HTR-8/SVneo (cell line): ENCODE measurements around the gene CDKN2B-AS1.
A peak's percentile ranks its signal among the peaks of the same experiment; 100 is the strongest.

Source experiments
- DNase-seq: peaks from one replicate; pipeline ENCODE4 v3.0.0; 2011; ENCODE audit warnings: low spot score, mixed read lengths; ENCODE audit not compliant: insufficient read length
- FAIRE-seq: peaks from 2 replicates; lab custom pipeline; 2011; peaks lifted over from hg19 to GRCh38; lab: Jason Lieb, UNC

CDKN2B-AS1 gene

DNA sequence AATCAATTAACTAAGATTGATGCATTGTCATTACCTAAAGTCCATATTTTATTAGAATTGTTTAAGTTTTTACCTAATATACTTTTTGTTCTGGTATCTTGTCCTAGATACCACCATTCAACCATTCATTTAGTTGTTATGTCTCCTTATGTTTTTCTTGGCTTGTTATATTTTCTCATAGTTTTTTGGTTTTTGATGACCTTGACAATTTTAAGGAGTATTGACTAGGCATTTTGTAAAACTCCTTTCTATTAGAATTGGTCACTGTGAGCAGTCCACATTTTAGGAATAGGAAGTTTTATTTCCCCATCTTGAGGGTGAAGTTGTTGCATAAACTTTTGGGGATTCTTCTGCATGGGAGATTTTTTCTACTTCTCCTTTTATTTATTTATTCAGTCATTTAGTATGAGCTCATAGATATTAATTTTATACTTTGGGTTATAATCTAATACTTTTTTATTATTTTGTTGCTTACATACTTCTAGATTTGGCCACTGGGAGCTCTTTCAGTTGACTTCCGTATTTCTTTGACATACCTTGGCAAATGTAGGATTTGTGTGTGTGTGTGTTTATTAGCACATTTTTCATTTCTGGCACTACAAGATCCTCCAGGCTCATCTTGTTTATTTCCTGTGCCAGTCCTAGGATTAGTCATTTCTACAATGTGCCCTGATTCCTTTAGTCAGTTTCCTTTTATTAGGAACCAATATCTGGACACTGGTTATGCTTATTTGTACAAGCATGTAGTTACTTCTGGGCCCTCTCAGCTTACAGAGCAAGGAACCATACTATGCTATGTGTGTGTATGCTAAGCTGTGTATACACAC, 149.4 kb downstream of the CDKN2B-AS1 start:
- no peak for DNase-seq
- no peak for FAIRE-seq

DNA sequence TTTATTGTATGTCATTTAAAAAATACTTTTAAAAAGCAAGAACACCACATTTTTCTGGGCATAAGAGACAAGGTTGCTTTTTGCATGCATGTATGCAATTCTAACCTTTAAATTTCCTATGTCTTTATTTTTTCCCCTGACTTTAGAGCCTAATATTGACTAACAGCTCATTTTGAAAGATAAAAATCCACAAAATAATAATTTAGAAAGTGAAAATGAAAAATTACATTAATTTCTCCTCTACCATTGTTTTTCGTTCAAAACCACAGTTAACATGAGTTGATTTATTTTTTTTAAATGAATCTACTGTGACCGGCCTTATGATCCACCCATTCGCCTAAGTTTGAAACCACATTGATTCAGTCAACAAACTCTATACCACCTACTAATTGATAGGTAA, 152.0 kb downstream of the CDKN2B-AS1 start:
- no peak for DNase-seq
- FAIRE-seq: no peak

DNA sequence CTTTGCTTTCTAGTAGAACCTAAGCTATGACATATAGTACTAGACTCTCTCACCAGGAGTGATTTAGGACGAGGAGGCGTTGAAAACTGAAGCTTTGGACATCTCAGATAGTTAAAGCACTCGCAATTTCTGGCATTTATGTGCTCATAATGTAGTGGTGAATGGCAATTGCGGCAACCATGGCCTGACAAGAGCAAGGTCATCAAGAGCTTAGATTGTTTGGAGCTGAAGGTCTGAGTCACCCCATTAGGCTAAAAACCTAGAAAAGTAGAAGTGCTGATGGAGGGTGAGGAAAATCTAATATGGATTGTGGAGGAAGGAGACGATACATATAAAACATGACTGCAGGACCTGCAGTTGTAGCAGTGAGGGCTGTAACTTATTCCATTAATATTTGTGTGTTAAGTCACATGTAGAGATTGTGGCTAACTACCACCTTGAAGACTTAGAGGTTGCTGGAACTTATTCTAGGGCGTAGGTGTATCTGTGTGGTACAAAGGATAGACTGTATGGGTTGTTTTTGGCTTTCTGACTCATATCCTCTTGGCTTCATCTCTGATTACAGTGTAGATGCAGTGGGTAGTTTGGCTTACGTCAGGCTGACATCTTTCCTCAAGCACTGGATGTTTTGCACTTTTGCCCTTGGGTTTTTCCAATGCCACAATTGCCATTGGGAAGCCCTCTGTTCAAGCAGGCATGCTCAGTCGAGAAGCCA, 153.4 kb downstream of the CDKN2B-AS1 start:
- no peak for DNase-seq
- FAIRE-seq: no peak

DNA sequence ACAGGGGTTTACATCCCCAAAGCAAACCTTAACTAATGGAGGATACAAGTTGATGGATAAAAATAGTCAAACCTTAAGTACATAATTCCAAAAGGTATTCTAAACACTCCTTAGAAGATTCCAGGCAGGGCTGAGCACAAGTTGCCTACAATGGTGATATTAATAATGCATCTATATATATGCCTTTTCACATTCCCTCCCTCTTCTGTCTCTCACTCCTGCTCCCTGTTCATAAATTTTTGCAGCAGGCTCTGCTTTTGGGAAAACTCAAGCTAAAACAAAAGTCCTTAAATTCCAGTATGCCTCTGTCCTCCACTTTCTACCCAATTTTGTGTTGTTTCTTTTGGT, 153.9 kb downstream of the CDKN2B-AS1 start:
- FAIRE-seq (no peak), DNase-seq (no peak)

DNA sequence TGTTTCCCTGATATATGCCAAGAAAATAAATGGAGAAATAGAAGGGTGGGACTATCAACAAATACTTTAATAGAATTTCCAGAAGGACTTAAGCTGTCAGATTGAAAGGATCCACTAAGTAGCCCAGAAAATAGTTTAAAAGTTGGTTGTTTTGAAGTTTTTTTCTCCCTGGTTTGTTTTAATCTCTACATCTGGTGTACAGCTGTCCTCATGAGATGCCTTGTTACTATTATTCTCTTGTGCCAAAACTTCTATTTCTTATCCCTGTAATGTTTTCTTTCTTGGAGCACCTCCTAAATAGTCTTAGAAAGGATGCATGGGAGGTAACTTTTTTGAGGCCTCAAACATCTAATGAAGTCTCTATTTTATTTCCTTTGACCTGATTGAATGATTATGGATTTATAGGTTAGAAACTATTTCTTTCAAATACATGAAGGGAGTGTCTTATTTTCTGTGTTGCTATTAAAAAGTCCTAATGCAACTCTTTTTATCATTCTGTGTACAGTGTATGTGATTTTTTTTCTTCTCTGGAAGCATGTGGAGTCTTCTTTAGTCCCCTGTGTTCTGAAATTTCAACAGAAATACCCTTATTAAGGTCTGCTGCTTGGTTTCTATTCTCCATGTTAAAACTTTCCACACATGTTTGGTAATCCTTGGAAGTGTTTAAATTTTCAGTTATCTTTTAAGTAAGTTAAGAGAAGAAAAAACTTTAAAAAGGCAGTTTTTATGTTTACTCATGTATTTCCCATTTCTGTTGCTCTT, 154.5 kb downstream of the CDKN2B-AS1 start:
- DNase-seq (no peak), FAIRE-seq (no peak)

DNA sequence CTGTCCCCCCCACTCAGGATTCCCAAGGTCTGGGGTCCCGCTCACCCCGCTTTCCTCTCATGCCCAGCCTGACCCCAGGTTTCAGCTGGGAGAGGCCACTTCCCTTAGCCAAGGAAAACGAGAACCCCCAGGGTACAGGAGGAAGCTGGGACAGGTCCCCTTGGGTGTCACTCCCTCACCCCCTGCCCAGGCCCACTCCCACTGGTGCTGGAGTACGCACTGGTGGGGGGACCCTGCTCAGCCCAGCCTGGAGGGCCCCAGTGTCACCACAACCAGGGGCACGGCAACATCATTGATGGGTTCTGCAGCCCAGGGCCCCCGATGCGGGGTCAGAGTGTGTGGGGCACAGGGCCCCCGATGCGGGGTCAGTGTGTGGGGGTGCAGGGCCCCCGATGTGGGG, 159.5 kb downstream of the CDKN2B-AS1 start:
- no peak for FAIRE-seq
- no peak for DNase-seq

DNA sequence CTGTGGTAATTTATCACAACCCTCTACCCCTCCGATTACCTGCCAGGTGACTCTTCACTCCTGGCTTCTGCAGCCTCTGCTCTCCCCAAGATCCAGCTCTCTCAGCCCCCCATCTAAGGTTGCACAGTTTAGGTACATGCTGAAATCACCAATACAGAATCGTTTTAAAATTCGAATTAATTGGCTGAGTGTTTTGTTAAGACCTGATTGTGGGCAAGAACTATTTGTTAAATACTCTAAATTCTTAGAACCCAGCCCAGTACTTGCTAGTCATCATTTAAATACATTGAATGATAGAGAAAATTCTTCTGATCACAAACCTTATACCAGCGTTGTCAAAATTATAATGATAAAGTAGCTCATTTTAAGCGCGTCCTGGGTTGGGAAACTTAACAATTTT, 162.0 kb downstream of the CDKN2B-AS1 start:
- DNase-seq (no peak), FAIRE-seq (no peak)

DNA sequence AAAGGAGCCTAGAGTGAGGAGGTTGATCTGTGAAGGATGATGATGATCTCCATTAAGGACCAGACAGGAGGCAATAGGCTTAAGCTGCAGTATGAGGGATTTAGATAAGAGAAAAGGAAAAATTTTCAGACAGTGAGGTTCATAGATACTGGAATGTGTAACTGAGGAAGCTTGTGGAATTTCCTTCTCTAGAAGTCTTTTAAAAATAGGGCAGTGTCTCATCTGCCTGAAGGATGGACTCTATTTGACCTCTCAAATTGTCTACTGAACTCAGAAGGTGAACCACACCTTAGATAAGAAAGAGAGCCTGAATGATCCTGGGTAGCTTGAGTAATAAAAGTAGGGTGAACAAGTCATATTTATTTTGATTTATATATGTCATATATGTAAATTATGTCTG, 162.7 kb downstream of the CDKN2B-AS1 start:
- no peak for FAIRE-seq
- no peak for DNase-seq

DNA sequence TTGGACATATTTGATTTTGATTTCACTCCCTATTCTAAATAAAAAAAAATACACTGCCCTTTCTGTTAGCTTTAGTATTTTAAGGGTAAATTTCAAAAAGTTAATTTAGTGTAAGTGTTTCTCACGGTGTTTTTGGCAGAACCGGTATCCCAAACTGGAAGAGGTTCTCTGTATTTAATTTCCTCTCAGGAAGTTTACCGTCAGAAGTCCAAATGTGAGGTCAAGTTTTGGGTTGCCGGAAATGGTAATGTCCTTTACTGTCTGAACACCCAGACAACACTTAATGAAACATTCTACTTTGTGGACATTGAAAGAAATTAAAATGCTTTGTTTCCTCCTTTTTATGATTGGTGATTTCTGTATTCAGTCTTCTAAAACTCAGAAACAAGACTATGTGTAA, 163.2 kb downstream of the CDKN2B-AS1 start:
- DNase-seq: no peak
- FAIRE-seq: no peak

DNA sequence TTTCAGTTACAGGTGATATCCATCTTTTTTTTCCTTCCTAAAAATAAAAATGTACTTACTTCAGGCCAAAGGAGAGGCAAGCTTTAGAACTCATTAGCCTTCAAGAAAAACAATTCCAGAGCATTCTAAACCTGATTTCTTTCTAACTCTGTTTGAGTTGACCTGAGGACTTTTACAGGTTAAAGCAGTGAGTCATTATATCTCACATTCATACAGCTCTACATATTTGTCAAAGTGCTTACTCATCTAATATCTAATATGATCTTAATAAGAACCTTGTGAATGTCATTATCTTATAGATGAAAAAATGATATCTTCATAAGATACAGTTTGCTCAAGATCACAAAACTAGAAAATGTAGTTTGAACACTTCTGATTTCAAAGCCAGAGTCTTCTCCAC, 163.7 kb downstream of the CDKN2B-AS1 start:
- DNase-seq (no peak), FAIRE-seq (no peak)

DNA sequence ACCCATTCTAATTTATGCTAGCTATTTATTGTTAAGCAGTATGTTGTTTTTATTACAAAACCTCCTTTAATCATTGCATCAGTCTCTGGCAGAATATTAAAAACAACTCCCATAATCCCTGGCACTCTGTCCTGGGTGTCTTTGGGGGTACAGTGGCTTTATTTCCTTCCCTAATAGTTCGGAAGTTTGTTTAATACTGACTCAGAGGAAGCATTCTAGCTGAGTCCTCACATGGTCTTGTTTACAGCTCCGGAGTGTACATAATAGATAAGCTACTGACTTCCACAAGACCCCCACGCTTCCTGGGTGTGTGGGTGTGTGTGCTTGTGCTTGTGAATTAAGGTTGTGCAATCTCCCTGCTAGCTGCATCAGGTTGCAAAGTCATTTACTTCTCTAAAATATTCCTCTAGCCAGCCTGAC, 164.3 kb downstream of the CDKN2B-AS1 start:
- FAIRE-seq: no peak
- no peak for DNase-seq

DNA sequence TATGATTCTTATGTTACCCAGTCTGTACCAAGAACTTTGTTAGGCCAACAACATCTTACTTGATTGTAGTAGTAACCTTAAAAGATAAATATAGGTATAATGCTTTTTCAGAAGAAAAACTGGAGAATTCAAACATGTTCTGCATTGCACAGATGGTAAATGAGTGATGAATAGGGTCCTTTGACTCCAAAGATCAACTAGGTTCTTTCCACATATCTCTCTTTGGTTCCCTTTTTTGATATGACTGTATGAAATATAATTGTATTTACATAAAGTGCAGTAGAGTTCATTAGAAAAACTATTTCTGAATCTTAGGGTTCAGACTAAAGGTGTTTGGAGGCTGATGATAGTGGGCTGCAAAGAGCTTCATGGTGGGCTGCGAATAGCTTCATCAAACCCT, 165.0 kb downstream of the CDKN2B-AS1 start:
- FAIRE-seq (no peak), DNase-seq (no peak)

DNA sequence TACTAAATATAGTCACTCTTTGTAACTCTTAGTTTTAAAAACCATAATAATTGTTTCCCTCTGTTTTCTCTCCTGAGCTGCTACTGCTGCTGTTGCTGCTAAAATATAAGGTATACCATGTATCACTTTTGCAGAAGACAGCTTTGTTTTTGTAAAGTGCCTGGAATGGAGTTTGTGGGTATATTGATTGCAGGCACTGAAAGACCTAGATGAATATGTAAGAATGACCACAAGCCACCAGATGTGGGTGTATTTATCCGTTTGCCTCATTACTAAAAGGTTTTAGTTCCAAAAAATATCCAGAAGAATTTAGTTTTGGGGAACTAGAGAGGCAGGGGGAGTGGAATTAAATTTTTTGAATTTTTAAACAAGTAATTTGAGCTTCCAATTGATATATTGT, 165.6 kb downstream of the CDKN2B-AS1 start:
- FAIRE-seq (no peak), DNase-seq (no peak)

DNA sequence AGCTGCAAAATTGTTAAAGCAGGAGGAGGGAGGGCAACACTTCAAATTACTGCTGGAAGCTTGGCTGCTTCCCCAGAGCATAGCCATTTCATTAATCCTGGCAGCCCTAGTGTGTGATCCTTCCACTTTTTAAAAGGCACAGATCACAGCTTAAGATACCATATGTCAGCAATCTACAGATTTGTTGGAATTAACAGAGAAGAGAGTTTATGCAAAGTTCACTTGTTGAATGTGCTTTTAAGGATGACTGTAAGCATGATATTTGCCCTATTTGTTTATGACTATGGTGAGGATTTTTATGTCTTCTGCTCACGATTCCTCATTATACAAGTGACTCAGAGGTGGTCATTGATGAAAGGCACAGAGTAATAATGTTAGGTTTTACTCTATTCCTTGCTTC, 170.6 kb downstream of the CDKN2B-AS1 start:
- no peak for DNase-seq
- no peak for FAIRE-seq

DNA sequence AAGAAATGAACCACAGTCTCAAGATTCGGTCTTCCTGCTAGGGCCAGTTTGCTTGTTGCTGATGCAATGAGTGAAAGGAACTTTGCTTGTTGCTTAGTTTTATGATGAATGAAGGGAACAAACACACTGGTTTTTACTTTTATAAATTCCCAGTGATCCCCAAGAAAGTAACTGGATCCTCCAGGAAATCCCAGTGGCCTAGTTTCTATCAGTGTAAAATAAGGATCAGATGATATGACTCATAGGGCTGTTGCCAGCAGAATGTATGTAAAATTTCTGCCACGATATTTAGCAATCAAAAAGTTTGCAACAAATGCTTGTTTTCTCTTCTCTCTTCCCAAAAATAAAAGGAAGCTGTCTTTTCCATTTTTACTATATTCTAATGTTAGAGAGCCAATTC, 174.7 kb downstream of the CDKN2B-AS1 start:
- FAIRE-seq (no peak), DNase-seq (peak; percentile 17)

DNA sequence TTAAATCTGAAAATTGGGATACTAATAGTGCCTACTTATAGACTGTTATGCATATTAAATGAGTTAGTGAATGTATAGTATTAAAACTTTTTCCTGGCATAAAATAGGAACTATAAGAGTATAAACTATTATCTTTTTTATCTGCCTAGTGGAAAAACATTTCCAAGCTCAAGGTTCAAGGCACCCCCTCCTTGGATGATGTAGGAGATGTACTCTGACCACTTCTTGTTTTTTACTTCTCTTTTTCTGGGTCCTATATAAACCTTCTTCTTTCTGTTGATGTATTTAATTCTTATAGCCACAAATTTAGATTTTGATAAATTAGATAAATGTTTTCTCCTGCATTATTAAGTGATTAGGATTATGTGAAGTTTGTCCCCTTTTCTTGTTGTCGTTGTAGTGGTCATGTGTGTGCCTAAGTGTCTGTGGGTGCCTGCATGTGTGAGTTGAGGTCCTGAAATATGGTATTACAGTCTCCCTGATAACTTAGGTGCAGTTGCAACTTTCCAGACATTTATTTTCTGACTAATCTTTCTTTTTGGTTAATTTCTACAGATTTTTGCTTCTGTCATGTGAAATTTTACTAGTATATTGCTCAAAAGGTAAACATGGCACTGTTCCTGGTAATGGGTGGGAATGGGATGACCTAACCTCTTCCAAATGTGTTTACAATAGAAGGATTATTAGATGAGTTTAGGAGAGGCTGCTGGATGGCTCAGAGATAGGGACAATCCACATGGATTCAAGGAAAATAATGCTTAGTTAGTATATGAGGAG, 175.3 kb downstream of the CDKN2B-AS1 start:
- DNase-seq (no peak), FAIRE-seq (no peak)
